Measurements from ENCODE around the gene HARS2. TPM values are rescaled to one million over a fixed set of nuclear protein-coding genes. Genes with fewer than 3 reads are reported as not detected.

The HARS2 gene
- total and polyA plus RNA-seq, 10 of the 15 experiments (the other 5 are each of a cell fraction or from before 2014, with no cell fraction given), result 9.3 to 34.3 (median 24.8) TPM

- ATAC-seq, result no peak
- no peak for FAIRE-seq
- intact Hi-C loops (cut with micrococcal nuclease; ENCODE audit: unreplicated experiment), result no loop called here
- Histone ChIP-seq H3K79me2 (ENCODE audit: control insufficient read depth, insufficient read depth, low read length) (peaks cover 17% of the 10 kb centered on the region), H3K4me2 (ENCODE audit: control insufficient read depth, insufficient read depth) (no peak overlapping the region), H3K27ac (ENCODE audit: control insufficient read depth, insufficient read depth) (no peak overlapping the region), H3K9ac (ENCODE audit: control insufficient read depth, insufficient read depth, low read length) (no peak overlapping the region), H4K20me1 (ENCODE audit: control insufficient read depth, insufficient read depth) (no peaks in the 10 kb centered on the region), H3K4me3 (no peak overlapping the region), H3K4me1 (ENCODE audit: control insufficient read depth, insufficient read depth, low read length) (peaks cover 4% of the 10 kb centered on the region), H3K27me3 (replicated peaks in 1 of 2; ENCODE audit: control insufficient read depth in 2 of 2, insufficient read depth in 2 of 2, low read length in 1 of 2) (no peaks in the 10 kb centered on the region), H3K9me3 (replicated peaks; ENCODE audit: control insufficient read depth, insufficient read depth, low read length) (no peaks in the 10 kb centered on the region), H2AFZ (ENCODE audit: control insufficient read depth, low read depth, low read length) (no peak overlapping the region), H3K36me3 (ENCODE audit: control insufficient read depth in 2 of 2, insufficient read depth in 2 of 2, low read length in 1 of 2) (peaks cover 0 to 11% of the 10 kb centered on the region in 2 experiments; a peak in 2 of 4 replicates)
- no peak for DNase-seq (ENCODE audit: low read depth, low spot score)
- TF ChIP-seq BCL11A (IDR thresholded peaks at IDR 0.05; ENCODE audit: low read depth, low read length) (no peak), SREBF2 (IDR thresholded peaks at IDR 0.05; ENCODE audit: low read length) (no peak), ZBED1 (IDR thresholded peaks at IDR 0.05; ENCODE audit: borderline replicate concordance) (no peak)
- POLR2A ChIA-PET, result interaction anchor here (0.6 kb wide), 1 partner anchor 217 kb away, joined by 5 read pairs; no protein-coding TSS in a partner anchor
- in situ Hi-C loops (cut with MboI), result no loop called here
- CTCF ChIA-PET, result interaction anchor here (1.0 to 1.4 kb wide), 2 partner anchors 24 to 77 kb away, joined by 3 to 4 read pairs; no protein-coding TSS in a partner anchor
- WGBS (ENCODE audit: insufficient coverage, insufficient replicate concordance, low lambda C conversion rate, missing lambda C conversion rate), result 95% methylated on average over 8 of the region's 8 CpGs
- RAD21 ChIA-PET (ENCODE audit: unreplicated experiment), result no interaction called here
- no TSS peak for BruUV-seq (replicated peaks)
- SMC1A ChIA-PET (ENCODE audit: uncharacterized antibody, unreplicated experiment), result no interaction called here
Observed at GRCh38 chr5:140641716-140642115, 49.5 kb upstream of the HARS2 start.

DNA sequence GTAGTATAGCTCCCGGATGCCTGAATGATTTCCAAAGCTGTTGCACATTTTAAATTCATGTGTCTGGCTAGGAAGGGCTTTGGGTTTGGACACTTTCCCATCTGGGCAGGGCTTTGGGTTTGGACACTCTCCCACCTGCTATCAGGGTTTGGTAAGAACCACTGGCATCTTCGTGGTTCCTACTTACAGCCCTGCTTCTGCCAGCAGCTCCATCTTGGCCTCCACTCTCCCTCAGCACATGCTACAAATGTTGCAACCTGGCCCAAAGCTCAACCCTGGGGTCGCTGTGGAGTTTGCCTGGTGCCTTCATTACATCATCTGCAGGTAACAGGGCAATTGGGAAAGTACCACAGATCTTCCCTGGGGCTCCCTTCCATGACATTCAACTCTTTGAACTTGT is 48.5 kb upstream of the HARS2 start:
- ChIA-PET RAD21 (ENCODE audit: unreplicated experiment) (interaction anchor here (1.1 to 1.3 kb wide), 2 partner anchors 10 to 270 kb away, joined by 3 read pairs; partner anchors contain the start of gene CD14), SMC1A (ENCODE audit: uncharacterized antibody, unreplicated experiment) (interaction anchor here (0.9 kb wide), 1 partner anchor 88 kb away, joined by 3 read pairs; no protein-coding TSS in a partner anchor), CTCF (no interaction called here), POLR2A (no interaction called here)
- FAIRE-seq (no peak), ATAC-seq (no peak), DNase-seq (ENCODE audit: low read depth, low spot score) (no peak)
- Histone ChIP-seq H3K79me2 (ENCODE audit: control insufficient read depth, insufficient read depth, low read length) (peaks cover 25% of the 10 kb centered on the region), H3K27me3 (replicated peaks in 1 of 2; ENCODE audit: control insufficient read depth in 2 of 2, insufficient read depth in 2 of 2, low read length in 1 of 2) (no peaks in the 10 kb centered on the region), H3K9ac (ENCODE audit: control insufficient read depth, insufficient read depth, low read length) (no peak overlapping the region), H2AFZ (ENCODE audit: control insufficient read depth, low read depth, low read length) (no peak overlapping the region), H3K4me1 (ENCODE audit: control insufficient read depth, insufficient read depth, low read length) (peaks cover 4% of the 10 kb centered on the region), H3K9me3 (replicated peaks; ENCODE audit: control insufficient read depth, insufficient read depth, low read length) (no peaks in the 10 kb centered on the region), H3K36me3 (ENCODE audit: control insufficient read depth in 2 of 2, insufficient read depth in 2 of 2, low read length in 1 of 2) (peaks cover 0 to 11% of the 10 kb centered on the region in 2 experiments; a peak in 2 of 4 replicates), H3K4me2 (ENCODE audit: control insufficient read depth, insufficient read depth) (no peak overlapping the region), H4K20me1 (ENCODE audit: control insufficient read depth, insufficient read depth) (no peaks in the 10 kb centered on the region), H3K4me3 (no peak overlapping the region), H3K27ac (ENCODE audit: control insufficient read depth, insufficient read depth) (no peak overlapping the region)
- intact Hi-C loops (cut with micrococcal nuclease; ENCODE audit: unreplicated experiment), result no loop called here
- BruUV-seq (replicated peaks), result no TSS peak
- WGBS (ENCODE audit: insufficient coverage, insufficient replicate concordance, low lambda C conversion rate, missing lambda C conversion rate), result 40% methylated on average over 3 of the region's 3 CpGs
- in situ Hi-C loops (cut with MboI), result no loop called here
- TF ChIP-seq, protein P1, sequence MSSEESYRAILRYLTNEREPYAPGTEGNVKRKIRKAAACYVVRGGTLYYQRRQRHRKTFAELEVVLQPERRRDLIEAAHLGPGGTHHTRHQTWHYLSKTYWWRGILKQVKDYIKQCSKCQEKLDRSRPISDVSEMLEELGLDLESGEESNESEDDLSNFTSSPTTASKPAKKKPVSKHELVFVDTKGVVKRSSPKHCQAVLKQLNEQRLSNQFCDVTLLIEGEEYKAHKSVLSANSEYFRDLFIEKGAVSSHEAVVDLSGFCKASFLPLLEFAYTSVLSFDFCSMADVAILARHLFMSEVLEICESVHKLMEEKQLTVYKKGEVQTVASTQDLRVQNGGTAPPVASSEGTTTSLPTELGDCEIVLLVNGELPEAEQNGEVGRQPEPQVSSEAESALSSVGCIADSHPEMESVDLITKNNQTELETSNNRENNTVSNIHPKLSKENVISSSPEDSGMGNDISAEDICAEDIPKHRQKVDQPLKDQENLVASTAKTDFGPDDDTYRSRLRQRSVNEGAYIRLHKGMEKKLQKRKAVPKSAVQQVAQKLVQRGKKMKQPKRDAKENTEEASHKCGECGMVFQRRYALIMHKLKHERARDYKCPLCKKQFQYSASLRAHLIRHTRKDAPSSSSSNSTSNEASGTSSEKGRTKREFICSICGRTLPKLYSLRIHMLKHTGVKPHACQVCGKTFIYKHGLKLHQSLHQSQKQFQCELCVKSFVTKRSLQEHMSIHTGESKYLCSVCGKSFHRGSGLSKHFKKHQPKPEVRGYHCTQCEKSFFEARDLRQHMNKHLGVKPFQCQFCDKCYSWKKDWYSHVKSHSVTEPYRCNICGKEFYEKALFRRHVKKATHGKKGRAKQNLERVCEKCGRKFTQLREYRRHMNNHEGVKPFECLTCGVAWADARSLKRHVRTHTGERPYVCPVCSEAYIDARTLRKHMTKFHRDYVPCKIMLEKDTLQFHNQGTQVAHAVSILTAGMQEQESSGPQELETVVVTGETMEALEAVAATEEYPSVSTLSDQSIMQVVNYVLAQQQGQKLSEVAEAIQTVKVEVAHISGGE (CRISPR knock-in tag; IDR thresholded peaks at IDR 0.05), result no peak
- TF ChIP-seq SUPT20H (IDR thresholded peaks at IDR 0.05; ENCODE audit: borderline replicate concordance, control insufficient read depth, low read depth, low read length) (no peak), TCF7 (IDR thresholded peaks at IDR 0.05; ENCODE audit: borderline replicate concordance) (no peak), ESRRA (IDR thresholded peaks at IDR 0.05; ENCODE audit: low read length) (no peak), SIN3A (IDR thresholded peaks at IDR 0.05; ENCODE audit: low read depth, low read length) (no peak), ZNF274 (IDR thresholded peaks at IDR 0.05; ENCODE audit: insufficient read depth, insufficient read length) (no peak), FOS (IDR thresholded peaks at IDR 0.05; ENCODE audit: borderline replicate concordance, extremely low read depth, insufficient read length) (no peak), SPI1 (IDR thresholded peaks at IDR 0.05; ENCODE audit: borderline replicate concordance, insufficient read depth, low read depth, low read length) (no peak), E2F4 (IDR thresholded peaks at IDR 0.05; ENCODE audit: low read depth, low read length) (no peak), SMAD1 (IDR thresholded peaks at IDR 0.05; ENCODE audit: low read depth, partially characterized antibody) (no peak), EP300 (IDR thresholded peaks at IDR 0.05; ENCODE audit: borderline replicate concordance in 1 of 2, control insufficient read depth in 1 of 2, low read depth in 2 of 2, low read length in 2 of 2) (no peak)

Data from GM12878 (cell line).